HCT116 (cell line): ENCODE results near the gene GRIK2. TPM values are rescaled to one million over a fixed set of nuclear protein-coding genes. Genes with fewer than 3 reads are reported as not detected.

Source experiments
- ATAC-seq: fragments of 200-7000 bp; cut with Tn5 transposase; 2 replicates; pipeline ENCODE4 v1.9.1; 2020; ENCODE audit warnings: mild to moderate bottlenecking, moderate library complexity
- BruUV-seq: library from RNA; stranded (reverse); fragments of 400-500 nt; replicated peaks from 2 replicates; lab custom pipeline; 2021; lab: Mats Ljungman, UMichigan
- CTCF ChIA-PET: fragments of 300-600 bp; sonication (Branson Sonifier 250); formaldehyde crosslinking; loops from one replicate; lab custom pipeline; 2021; ENCODE audit warnings: antibody characterized with exemption; lab: Charles Lee
- POLR2A ChIA-PET: fragments of 300-600, 350-600 bp; sonication (Branson Sonifier 250); formaldehyde crosslinking; loops from one replicate; lab custom pipeline; 2021; ENCODE audit warnings: antibody characterized with exemption; lab: Charles Lee
- RAD21 ChIA-PET, 2 experiments: fragments of 300-600 bp; sonication (Branson Sonifier 250); formaldehyde crosslinking; loops; one replicate each; lab custom pipeline; 2023; ENCODE audit warnings: low total read pairs in 2 of 2; ENCODE audit not compliant: uncharacterized antibody in 2 of 2, unreplicated experiment in 2 of 2, low non-redundant PET in 1 of 2; lab: Charles Lee
- DNase-seq: peaks from one replicate; pipeline ENCODE4 v3.0.0-alpha.2; 2010; ENCODE audit warnings: low read depth, low spot score
- H2AFZ ChIP-seq: fragments of 200-600 bp; shearing (Covaris generic), sonication (generic); 2 replicates; pipeline ENCODE4 v1.6.1; 2017; ENCODE audit warnings: low read depth, mixed run types, mixed read lengths, antibody characterized with exemption, low read length; ENCODE audit not compliant: poor library complexity, severe bottlenecking
- H3K27ac ChIP-seq: 2 replicates; pipeline ENCODE4 v1.5.1; 2012; ENCODE audit warnings: low read depth, low read length
- H3K27me3 ChIP-seq: fragments of 200-600 bp; sonication (generic); 2 replicates; pipeline ENCODE4 v1.6.1; 2016; ENCODE audit warnings: mixed run types, low read length, mixed read lengths; ENCODE audit not compliant: insufficient read depth
- H3K36me3 ChIP-seq, 2 experiments: fragments of 200-500 bp in 1 of 2; fragments of 200-600 bp in 1 of 2; sonication (Bioruptor generic) in 1 of 2; sonication (generic) in 1 of 2; 2 replicates each; pipeline versions ENCODE4 v1.5.1 to v1.6.1; 2014 to 2016; ENCODE audit warnings: low read length in 2 of 2, inconsistent platforms in 1 of 2, mixed read lengths in 1 of 2, mixed run types in 1 of 2; ENCODE audit not compliant: insufficient read depth in 2 of 2, control insufficient read depth in 1 of 2
- H3K4me1 ChIP-seq, 2 experiments: fragments of 200-600 bp in 1 of 2; sonication (generic) in 1 of 2; 2 replicates each; pipeline versions ENCODE4 v1.5.1 to v1.6.1; 2012 to 2017; ENCODE audit warnings: low read length in 2 of 2, inconsistent platforms in 1 of 2, mild to moderate bottlenecking in 1 of 2, mixed read lengths in 1 of 2, mixed run types in 1 of 2, moderate library complexity in 1 of 2; ENCODE audit not compliant: insufficient read depth in 2 of 2, control insufficient read depth in 1 of 2
- H3K4me2 ChIP-seq: fragments of 200-600 bp; sonication (generic); 2 replicates; pipeline ENCODE4 v1.6.1; 2017; ENCODE audit warnings: mixed run types, low read length, mixed read lengths
- H3K4me3 ChIP-seq, 2 experiments: fragments of 200-600 bp in 1 of 2; sonication (generic) in 1 of 2; replicated peaks in 1 of 2; 2 replicates each; pipeline ENCODE4 v1.5.1; 2011 to 2016; ENCODE audit warnings: low read length in 2 of 2, control low read depth in 1 of 2, low read depth in 1 of 2, mild to moderate bottlenecking in 1 of 2, mixed read lengths in 1 of 2, mixed run types in 1 of 2
- H3K79me2 ChIP-seq: fragments of 200-600 bp; sonication (generic); 2 replicates; pipeline ENCODE4 v1.6.1; 2017; ENCODE audit warnings: mild to moderate bottlenecking, mixed run types, low read length, moderate library complexity, mixed read lengths; ENCODE audit not compliant: insufficient read depth
- H3K9ac ChIP-seq: fragments of 200-600 bp; sonication (generic); 2 replicates; pipeline ENCODE4 v1.6.1; 2016; ENCODE audit warnings: low read length, mixed read lengths
- H3K9me2 ChIP-seq: fragments of 200-600 bp; sonication (generic), shearing (Covaris generic); 2 replicates; pipeline ENCODE4 v1.6.1; 2017; ENCODE audit warnings: mixed run types, mild to moderate bottlenecking, moderate library complexity; ENCODE audit not compliant: insufficient read depth
- H3K9me3 ChIP-seq, 2 experiments: fragments of 200-500 bp in 1 of 2; fragments of 200-600 bp in 1 of 2; sonication (Bioruptor generic) in 1 of 2; sonication (generic) in 1 of 2; 2 replicates each; pipeline ENCODE4 v1.6.1; 2014 to 2017; ENCODE audit warnings: low read length in 2 of 2, mixed read lengths in 2 of 2, inconsistent platforms in 1 of 2, low read depth in 1 of 2, mild to moderate bottlenecking in 1 of 2, mixed run types in 1 of 2, moderate library complexity in 1 of 2; ENCODE audit not compliant: control insufficient read depth in 1 of 2, insufficient read depth in 1 of 2
- H4K20me1 ChIP-seq: fragments of 200-600 bp; sonication (generic), shearing (Covaris generic); 2 replicates; pipeline ENCODE4 v1.6.1; 2017; ENCODE audit warnings: mixed run types, mild to moderate bottlenecking, moderate library complexity; ENCODE audit not compliant: insufficient read depth
- CEBPB ChIP-seq: IDR thresholded peaks from 2 replicates; pipeline ENCODE4 v1.6.1; 2012; ENCODE audit warnings: low read depth
- EGR1 ChIP-seq: IDR thresholded peaks from 2 replicates; pipeline ENCODE4 v1.6.1; 2012; ENCODE audit warnings: low read depth
- ELF1 ChIP-seq: IDR thresholded peaks from 2 replicates; pipeline ENCODE4 v1.6.1; 2012; ENCODE audit warnings: low read depth, borderline replicate concordance
- EZH2 ChIP-seq: fragments of 200-600 bp; sonication (generic); IDR thresholded peaks from 2 replicates; pipeline ENCODE4 v1.6.1; 2017; ENCODE audit warnings: antibody characterized with exemption, mixed run types
- EZH2phosphoT487 ChIP-seq: fragments of 200-600 bp; IDR thresholded peaks from 2 replicates; pipeline ENCODE4 v1.6.1; 2018; ENCODE audit warnings: antibody characterized with exemption, borderline replicate concordance
- JUND ChIP-seq: IDR thresholded peaks from 2 replicates; pipeline ENCODE4 v1.6.1; 2012
- POLR2A ChIP-seq: IDR thresholded peaks from 2 replicates; pipeline ENCODE4 v1.7.0; 2011; ENCODE audit warnings: borderline replicate concordance; ENCODE audit not compliant: insufficient read depth, insufficient read length; ENCODE audit errors: extremely low read depth
- POLR2AphosphoS5 ChIP-seq: IDR thresholded peaks from 2 replicates; pipeline ENCODE4 v1.6.1; 2011; ENCODE audit warnings: mild to moderate bottlenecking, low read depth, low read length, moderate library complexity
- RAD21 ChIP-seq: IDR thresholded peaks from 2 replicates; pipeline ENCODE4 v1.6.1; 2012; ENCODE audit warnings: low read depth, mild to moderate bottlenecking
- SIN3A ChIP-seq: IDR thresholded peaks from 2 replicates; pipeline ENCODE4 v1.6.1; 2012; ENCODE audit warnings: low read depth
- SP1 ChIP-seq: IDR thresholded peaks from 2 replicates; pipeline ENCODE4 v1.6.1; 2012; ENCODE audit warnings: low read depth
- SRF ChIP-seq: IDR thresholded peaks from 2 replicates; pipeline ENCODE4 v1.6.1; 2012; ENCODE audit warnings: low read depth
- TCF7L2 ChIP-seq: IDR thresholded peaks from 2 replicates; pipeline ENCODE4 v1.7.0; 2011; ENCODE audit warnings: borderline replicate concordance, inconsistent platforms; ENCODE audit not compliant: insufficient read depth, insufficient read length; ENCODE audit errors: extremely low read depth
- ZFX ChIP-seq: fragments of 450-650 bp; IDR thresholded peaks from 2 replicates; pipeline ENCODE4 v1.6.1; 2017
- ZNF274 ChIP-seq: fragments of 200-500 bp; sonication (Bioruptor generic); IDR thresholded peaks from 2 replicates; pipeline ENCODE4 v1.6.1; 2014; ENCODE audit warnings: mild to moderate bottlenecking, low read depth, low read length, inconsistent platforms
- intact Hi-C: fragments of 100-400 bp; cut with micrococcal nuclease; formaldehyde crosslinking; loops from 2 replicates; pipeline ENCODE4 v1.10.0; 2022
- total RNA-seq: library from RNA; stranded (reverse); gene quantifications from one replicate; pipeline ENCODE4 v1.2.1, GENCODE V29; 2021; ENCODE audit not compliant: unreplicated experiment
- TF ChIP-seq, protein P1 (sequence below): IDR thresholded peaks from 2 replicates; pipeline ENCODE4 v1.6.1; 2012
- TF ChIP-seq, protein P2 (sequence below): IDR thresholded peaks from 2 replicates; pipeline ENCODE4 v1.6.1; 2012
- TF ChIP-seq, protein P3 (sequence below): IDR thresholded peaks from 2 replicates; pipeline ENCODE4 v1.6.1; 2011; ENCODE audit warnings: mild to moderate bottlenecking, low read length, moderate library complexity; ENCODE audit not compliant: insufficient replicate concordance; ENCODE audit errors: extremely low read depth
- TF ChIP-seq, protein P4 (sequence below), 3 experiments: fragments of 200-600 bp in 1 of 3; sonication (generic) in 1 of 3; IDR thresholded peaks in 2 of 3; conservative IDR thresholded peaks in 1 of 3; 2 replicates each; pipeline ENCODE4 v1.5.1; 2012 to 2017; ENCODE audit warnings: low read depth in 2 of 3, low read length in 2 of 3, antibody characterized with exemption in 1 of 3, borderline replicate concordance in 1 of 3, control low read depth in 1 of 3, mild to moderate bottlenecking in 1 of 3, mixed read lengths in 1 of 3, mixed run types in 1 of 3, moderate library complexity in 1 of 3; ENCODE audit not compliant: insufficient read depth in 1 of 3

The GRIK2 gene
- total RNA-seq, 1 experiment from 2014 or later: 0.64 TPM

DNA sequence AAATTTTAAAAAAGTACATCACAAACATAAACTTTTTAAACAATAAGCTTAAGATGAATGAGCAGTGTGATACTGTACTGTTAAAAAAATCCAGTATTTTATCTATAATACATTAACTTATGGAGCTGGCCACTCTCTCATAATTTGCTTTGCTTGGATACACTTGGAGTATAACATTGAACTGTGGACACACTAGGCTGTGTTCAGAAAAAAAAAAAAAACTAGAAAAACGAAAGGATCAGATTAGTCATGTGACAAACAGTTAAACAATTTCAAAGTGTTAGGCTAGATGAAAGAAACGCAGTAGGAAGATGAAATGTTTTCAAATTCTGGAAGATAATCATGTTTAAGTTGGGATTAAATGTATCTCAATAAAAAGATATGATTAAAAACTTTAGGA, 220.0 kb downstream of the GRIK2 start (continued):
- TF ChIP-seq, protein P1, sequence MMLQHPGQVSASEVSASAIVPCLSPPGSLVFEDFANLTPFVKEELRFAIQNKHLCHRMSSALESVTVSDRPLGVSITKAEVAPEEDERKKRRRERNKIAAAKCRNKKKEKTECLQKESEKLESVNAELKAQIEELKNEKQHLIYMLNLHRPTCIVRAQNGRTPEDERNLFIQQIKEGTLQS: no peak
- TF ChIP-seq, protein P2, sequence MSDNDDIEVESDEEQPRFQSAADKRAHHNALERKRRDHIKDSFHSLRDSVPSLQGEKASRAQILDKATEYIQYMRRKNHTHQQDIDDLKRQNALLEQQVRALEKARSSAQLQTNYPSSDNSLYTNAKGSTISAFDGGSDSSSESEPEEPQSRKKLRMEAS: no peak
- TF ChIP-seq, protein P3, sequence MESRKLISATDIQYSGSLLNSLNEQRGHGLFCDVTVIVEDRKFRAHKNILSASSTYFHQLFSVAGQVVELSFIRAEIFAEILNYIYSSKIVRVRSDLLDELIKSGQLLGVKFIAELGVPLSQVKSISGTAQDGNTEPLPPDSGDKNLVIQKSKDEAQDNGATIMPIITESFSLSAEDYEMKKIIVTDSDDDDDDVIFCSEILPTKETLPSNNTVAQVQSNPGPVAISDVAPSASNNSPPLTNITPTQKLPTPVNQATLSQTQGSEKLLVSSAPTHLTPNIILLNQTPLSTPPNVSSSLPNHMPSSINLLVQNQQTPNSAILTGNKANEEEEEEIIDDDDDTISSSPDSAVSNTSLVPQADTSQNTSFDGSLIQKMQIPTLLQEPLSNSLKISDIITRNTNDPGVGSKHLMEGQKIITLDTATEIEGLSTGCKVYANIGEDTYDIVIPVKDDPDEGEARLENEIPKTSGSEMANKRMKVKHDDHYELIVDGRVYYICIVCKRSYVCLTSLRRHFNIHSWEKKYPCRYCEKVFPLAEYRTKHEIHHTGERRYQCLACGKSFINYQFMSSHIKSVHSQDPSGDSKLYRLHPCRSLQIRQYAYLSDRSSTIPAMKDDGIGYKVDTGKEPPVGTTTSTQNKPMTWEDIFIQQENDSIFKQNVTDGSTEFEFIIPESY: no peak
- TF ChIP-seq EZH2: no peak
- no peak for TF ChIP-seq POLR2AphosphoS5

DNA sequence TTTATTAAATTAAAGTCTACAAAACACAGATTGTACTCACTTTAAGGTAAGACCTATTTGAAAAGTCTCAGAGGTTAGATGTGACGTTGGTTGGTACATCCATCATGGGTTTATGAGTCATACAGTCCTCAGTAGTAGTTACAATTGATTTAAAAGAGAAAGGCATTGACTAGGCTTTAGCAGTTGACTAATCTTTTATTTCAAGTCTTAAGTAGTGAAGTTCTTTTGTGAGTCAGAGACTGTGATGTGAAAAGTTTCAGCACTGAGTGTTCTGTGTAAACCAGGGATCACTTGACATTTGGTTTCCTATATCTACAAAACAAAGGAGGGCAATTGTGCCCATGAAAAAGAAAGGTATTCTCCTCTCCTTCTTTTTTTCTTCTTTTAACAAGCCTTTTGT, 221.3 kb downstream of the GRIK2 start:
- H3K4me3 ChIP-seq: no peak overlapping the region
- ChIA-PET RAD21 (no interaction called here), POLR2A (no interaction called here), CTCF (no interaction called here)
- peak; percentile 85 for DNase-seq
- no peak overlapping the region for H3K9ac ChIP-seq
- H3K36me3 ChIP-seq: no peaks in the 10 kb centered on the region
- peaks cover 0 to 23% of the 10 kb centered on the region in 2 experiments; a peak in 2 of 4 replicates for H3K4me1 ChIP-seq
- H3K9me2 ChIP-seq: peaks cover 5% of the 10 kb centered on the region; the same call in 1 of the 2 replicates
- intact Hi-C loops: no loop called here
- H3K9me3 ChIP-seq: no peaks in the 10 kb centered on the region
- no peaks in the 10 kb centered on the region for H4K20me1 ChIP-seq
- no peaks in the 10 kb centered on the region for H3K27me3 ChIP-seq
- H3K27ac ChIP-seq: no peak overlapping the region
- peak; percentile 91 for ATAC-seq
- no TSS peak for BruUV-seq
- no peaks in the 10 kb centered on the region for H3K79me2 ChIP-seq
- peak overlapping the region; percentile 33 for H3K4me2 ChIP-seq
- peak overlapping the region; percentile 20 for H2AFZ ChIP-seq
- TF ChIP-seq, protein P1: no peak
- no peak for TF ChIP-seq ZFX
- TF ChIP-seq ZNF274: no peak
- TF ChIP-seq EGR1: no peak
- no peak for TF ChIP-seq ELF1
- peak; percentile 34; the same call in 1 of the 2 replicates for TF ChIP-seq SRF
- peak; percentile 67 for TF ChIP-seq CEBPB
- TF ChIP-seq, protein P3: no peak
- peak; percentile 48 for TF ChIP-seq TCF7L2
- no peak for TF ChIP-seq RAD21
- TF ChIP-seq, protein P4, sequence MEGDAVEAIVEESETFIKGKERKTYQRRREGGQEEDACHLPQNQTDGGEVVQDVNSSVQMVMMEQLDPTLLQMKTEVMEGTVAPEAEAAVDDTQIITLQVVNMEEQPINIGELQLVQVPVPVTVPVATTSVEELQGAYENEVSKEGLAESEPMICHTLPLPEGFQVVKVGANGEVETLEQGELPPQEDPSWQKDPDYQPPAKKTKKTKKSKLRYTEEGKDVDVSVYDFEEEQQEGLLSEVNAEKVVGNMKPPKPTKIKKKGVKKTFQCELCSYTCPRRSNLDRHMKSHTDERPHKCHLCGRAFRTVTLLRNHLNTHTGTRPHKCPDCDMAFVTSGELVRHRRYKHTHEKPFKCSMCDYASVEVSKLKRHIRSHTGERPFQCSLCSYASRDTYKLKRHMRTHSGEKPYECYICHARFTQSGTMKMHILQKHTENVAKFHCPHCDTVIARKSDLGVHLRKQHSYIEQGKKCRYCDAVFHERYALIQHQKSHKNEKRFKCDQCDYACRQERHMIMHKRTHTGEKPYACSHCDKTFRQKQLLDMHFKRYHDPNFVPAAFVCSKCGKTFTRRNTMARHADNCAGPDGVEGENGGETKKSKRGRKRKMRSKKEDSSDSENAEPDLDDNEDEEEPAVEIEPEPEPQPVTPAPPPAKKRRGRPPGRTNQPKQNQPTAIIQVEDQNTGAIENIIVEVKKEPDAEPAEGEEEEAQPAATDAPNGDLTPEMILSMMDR (IDR thresholded peaks at IDR 0.05 in 2 of 3, conservative IDR thresholded peaks at IDR 0.05 in 1 of 3; ENCODE audit: borderline replicate concordance in 1 of 3, insufficient read depth in 1 of 3, low read depth in 2 of 3, low read length in 2 of 3): no peak
- TF ChIP-seq SIN3A: no peak
- TF ChIP-seq POLR2A: no peak
- TF ChIP-seq POLR2AphosphoS5: no peak
- TF ChIP-seq EZH2: no peak
- TF ChIP-seq EZH2phosphoT487: no peak
- peak; percentile 91 for TF ChIP-seq JUND
- TF ChIP-seq SP1: peak; percentile 81
